Epithelial cell of esophagus (primary cell): ENCODE results near the gene SPOPL.

Experiments
- DNase-seq: peaks from one replicate; pipeline ENCODE4 v3.0.0; 2010; ENCODE audit warnings: low read depth
- H3K4me3 ChIP-seq: 2 replicates; pipeline ENCODE4 v1.5.1; 2011; ENCODE audit warnings: mild to moderate bottlenecking, low read length, control low read depth
- CTCF ChIP-seq: IDR thresholded peaks from 2 replicates; pipeline ENCODE4 v1.5.1; 2011; ENCODE audit warnings: low read depth, mild to moderate bottlenecking, low read length, control low read depth, inconsistent platforms; ENCODE audit not compliant: insufficient read depth; ENCODE audit errors: missing control alignments

The SPOPL gene

GRCh38 chr2:138485019-138485418, 16.6 kb upstream of the SPOPL start:
- no peak overlapping the region for H3K4me3 ChIP-seq
- peak; percentile 71 for DNase-seq
- TF ChIP-seq CTCF, result no peak

- H3K4me3 ChIP-seq, result no peak overlapping the region
- no peak for DNase-seq
- no peak for TF ChIP-seq CTCF
Measured at GRCh38 chr2:138486363-138487198, 15.0 kb upstream of the SPOPL start.

- no peak overlapping the region for H3K4me3 ChIP-seq
- TF ChIP-seq CTCF, result no peak
- DNase-seq, result peak; percentile 62
Measured at GRCh38 chr2:138490673-138491494, 10.7 kb upstream of the SPOPL start.

GRCh38 chr2:138491495-138491862, 10.1 kb upstream of the SPOPL start:
- no peak for DNase-seq
- no peak for TF ChIP-seq CTCF
- no peak overlapping the region for H3K4me3 ChIP-seq

GRCh38 chr2:138492160-138492559, 9.4 kb upstream of the SPOPL start:
- no peak for DNase-seq
- TF ChIP-seq CTCF, result no peak
- H3K4me3 ChIP-seq, result no peak overlapping the region

GRCh38 chr2:138493334-138493733, 8.2 kb upstream of the SPOPL start:
- H3K4me3 ChIP-seq, result no peak overlapping the region
- TF ChIP-seq CTCF, result no peak
- no peak for DNase-seq
